Stimulated activated CD8-positive, alpha-beta memory T cell treated with anti-CD3 and anti-CD28 coated beads, Interleukin-2, amount 100 ng/mL, for 1 hour (primary cell): ENCODE data around the gene SERTAD2.

Experiments
- DNase-seq, 2 donors: peaks; one replicate each; pipeline ENCODE4 v3.0.0-alpha.2; 2020; ENCODE audit warnings: low read depth in 2 of 2

SERTAD2 gene

GRCh38 chr2:64675860-64676259, 22.1 kb upstream of the SERTAD2 start:
- DNase-seq, result no peak

- no peak for DNase-seq
Observed at GRCh38 chr2:64672708-64673107, 19.0 kb upstream of the SERTAD2 start.

GRCh38 chr2:64670047-64670446, 16.3 kb upstream of the SERTAD2 start:
- DNase-seq, result no peak

- no peak for DNase-seq
Observed at GRCh38 chr2:64669288-64669687, 15.6 kb upstream of the SERTAD2 start.

GRCh38 chr2:64668542-64668941, 14.8 kb upstream of the SERTAD2 start:
- no peak for DNase-seq

GRCh38 chr2:64667535-64667934, 13.8 kb upstream of the SERTAD2 start:
- no peak for DNase-seq

GRCh38 chr2:64666810-64667438, 13.2 kb upstream of the SERTAD2 start:
- DNase-seq, result no peak

- DNase-seq, result no peak
Observed at GRCh38 chr2:64665709-64666108, 12.0 kb upstream of the SERTAD2 start.

- DNase-seq, result no peak
Observed at GRCh38 chr2:64663402-64663801, 9.7 kb upstream of the SERTAD2 start.

GRCh38 chr2:64661741-64662169, 8.0 kb upstream of the SERTAD2 start:
- DNase-seq, result no peak

GRCh38 chr2:64659252-64659651, 5.5 kb upstream of the SERTAD2 start:
- DNase-seq, result no peak

- DNase-seq, result no peak
Observed at GRCh38 chr2:64658269-64658668, 4.6 kb upstream of the SERTAD2 start.

GRCh38 chr2:64657411-64657810, 3.7 kb upstream of the SERTAD2 start:
- DNase-seq, result no peak

GRCh38 chr2:64656379-64656778, 2.7 kb upstream of the SERTAD2 start:
- DNase-seq, result no peak

- no peak for DNase-seq
Observed at GRCh38 chr2:64655873-64656272, 2.2 kb upstream of the SERTAD2 start.

- DNase-seq, result no peak
Observed at GRCh38 chr2:64655018-64655664, 1.4 kb upstream of the SERTAD2 start.

GRCh38 chr2:64654063-64654811, 524 bp upstream of the SERTAD2 start:
- peak in 1 of 2 donors; percentile 49 for DNase-seq

- no peak for DNase-seq
Observed at GRCh38 chr2:64652231-64653108, 1.2 kb downstream of the SERTAD2 start.

GRCh38 chr2:64651590-64651989, 2.1 kb downstream of the SERTAD2 start:
- no peak for DNase-seq

- DNase-seq, result no peak
Observed at GRCh38 chr2:64650722-64651338, 2.9 kb downstream of the SERTAD2 start.

- DNase-seq, result no peak
Observed at GRCh38 chr2:64650296-64650695, 3.4 kb downstream of the SERTAD2 start.

- no peak for DNase-seq
Observed at GRCh38 chr2:64649626-64650025, 4.1 kb downstream of the SERTAD2 start.
